K562 (cell line): ENCODE data around the gene BAG1. TPM values are rescaled to one million over a fixed set of nuclear protein-coding genes. Genes with fewer than 3 reads are reported as not detected.

Experiments
- ATAC-seq: fragments of 200-7000 bp; cut with Tn5 transposase; 3 replicates; pipeline ENCODE4 v1.9.1; 2020; ENCODE audit warnings: moderate library complexity
- BruUV-seq: library from RNA; stranded (reverse); fragments of 400-500 nt; replicated peaks from 2 replicates; lab custom pipeline; 2021; lab: Mats Ljungman, UMichigan
- CTCF ChIA-PET: fragments of 300-600 bp; formaldehyde crosslinking; extraction: SDS; loops from one replicate; lab custom pipeline; 2021; ENCODE audit warnings: low intra/inter-chr PET ratio; lab: Yijun Ruan, JAX
- POLR2A ChIA-PET: fragments of 300-600, 350-650 bp; sonication (Branson Sonifier 250); formaldehyde crosslinking; extraction: SDS; loops from one replicate; lab custom pipeline; 2021; ENCODE audit warnings: antibody characterized with exemption, inconsistent platforms; lab: Yijun Ruan, JAX
- DNase-seq, 4 experiments: peaks; one replicate each; pipeline versions ENCODE4 v3.0.0 to v3.0.0-alpha.2; 2011 to 2018; ENCODE audit warnings: low spot score in 3 of 4, mixed read lengths in 3 of 4; ENCODE audit errors: extremely low read depth in 1 of 4
- FAIRE-seq: peaks from 2 replicates; lab custom pipeline; 2011; peaks lifted over from hg19 to GRCh38; lab: Jason Lieb, UNC
- H2AFZ ChIP-seq: 2 replicates; pipeline ENCODE4 v1.6.0; 2011; ENCODE audit warnings: low read depth, low read length, control low read depth, inconsistent platforms
- H3K27ac ChIP-seq: fragments of 200-600 bp; 3 replicates; pipeline ENCODE4 v1.8.0; 2011; ENCODE audit warnings: low read depth, mild to moderate bottlenecking, control low read depth, inconsistent platforms, low read length, moderate library complexity, mixed read lengths; ENCODE audit errors: extremely low read depth
- H3K27me3 ChIP-seq, 2 experiments: fragments of 300-600 bp in 1 of 2; 2 replicates in 1 of 2; 3 replicates in 1 of 2; pipeline versions ENCODE4 v1.6.0 to v1.8.0; 2011; ENCODE audit warnings: inconsistent platforms in 2 of 2, low read length in 2 of 2, mild to moderate bottlenecking in 1 of 2, mixed read lengths in 1 of 2, moderate library complexity in 1 of 2; ENCODE audit not compliant: control insufficient read depth in 2 of 2, insufficient read depth in 2 of 2
- H3K36me3 ChIP-seq: fragments of 300-600 bp; 3 replicates; pipeline ENCODE4 v1.8.0; 2011; ENCODE audit warnings: mild to moderate bottlenecking, low read length, inconsistent platforms; ENCODE audit not compliant: control insufficient read depth, insufficient read depth
- H3K4me1 ChIP-seq, 2 experiments: fragments of 200-600 bp in 1 of 2; replicated peaks in 1 of 2; 2 replicates in 1 of 2; 3 replicates in 1 of 2; pipeline versions ENCODE4 v1.5.1 to v1.8.0; 2011; ENCODE audit warnings: inconsistent platforms in 2 of 2, low read length in 2 of 2, mild to moderate bottlenecking in 1 of 2, mixed read lengths in 1 of 2, moderate library complexity in 1 of 2; ENCODE audit not compliant: control insufficient read depth in 2 of 2, insufficient read depth in 2 of 2
- H3K4me2 ChIP-seq: 2 replicates; pipeline ENCODE4 v1.6.1; 2011; ENCODE audit warnings: low read length, control low read depth, inconsistent platforms, mixed read lengths; ENCODE audit not compliant: insufficient read depth
- H3K4me3 ChIP-seq: fragments of 200-600 bp; sonication (generic), shearing (Covaris generic); 2 replicates; pipeline ENCODE4 v1.5.1; 2016; ENCODE audit warnings: control low read depth, inconsistent platforms
- H3K79me2 ChIP-seq: fragments of 200-600 bp; 3 replicates; pipeline ENCODE4 v1.8.0; 2011; ENCODE audit warnings: low read length, inconsistent platforms; ENCODE audit not compliant: control insufficient read depth, insufficient read depth
- H3K9ac ChIP-seq, 2 experiments: 2 replicates each; pipeline versions ENCODE4 v1.6.0 to v1.6.1; 2011; ENCODE audit warnings: low read depth in 2 of 2, low read length in 2 of 2, control low read depth in 1 of 2, inconsistent platforms in 1 of 2, mild to moderate bottlenecking in 1 of 2, mixed read lengths in 1 of 2; ENCODE audit not compliant: insufficient read depth in 1 of 2
- H3K9me1 ChIP-seq: one replicate; pipeline ENCODE4 v1.6.0; 2011; ENCODE audit warnings: inconsistent platforms, mild to moderate bottlenecking, low read length, moderate library complexity; ENCODE audit not compliant: control insufficient read depth, insufficient read depth
- H3K9me3 ChIP-seq: replicated peaks from 2 replicates; pipeline ENCODE4 v1.5.1; 2011; ENCODE audit warnings: low read depth, low read length, inconsistent platforms; ENCODE audit not compliant: control insufficient read depth, insufficient read depth
- H4K20me1 ChIP-seq: replicated peaks from 2 replicates; pipeline ENCODE4 v1.6.1; 2011; ENCODE audit warnings: low read length, inconsistent platforms, mixed read lengths; ENCODE audit not compliant: control insufficient read depth, insufficient read depth
- ILK ChIP-seq: fragments of 450-650 bp; IDR thresholded peaks from 2 replicates; pipeline ENCODE4 v1.6.1; 2016; ENCODE audit warnings: missing genetic modification characterization, low read depth, mild to moderate bottlenecking, missing compliant biosample characterization, moderate library complexity, borderline replicate concordance
- MITF ChIP-seq: IDR thresholded peaks from 2 replicates; pipeline ENCODE4 v1.6.1; 2014; ENCODE audit warnings: antibody characterized with exemption
- ZNF253 ChIP-seq: fragments of 250-450 bp; sonication (Bioruptor Pico); conservative IDR thresholded peaks from 2 replicates; pipeline ENCODE4 v1.6.1; 2021; ENCODE audit warnings: mild to moderate bottlenecking
- WGBS: fragments of 100-300 bp; shearing (Covaris generic); methylation state at CpG from one replicate; pipeline ENCODE4 v1.1.6; 2016; ENCODE audit warnings: low coverage, mixed read lengths; ENCODE audit not compliant: insufficient coverage; ENCODE audit errors: missing lambda C conversion rate; 5-methylcytosine and 5-hydroxymethylcytosine counted together
- in situ Hi-C: fragments of 300-500 bp; cut with MboI; formaldehyde crosslinking; loops from 4 replicates; pipeline ENCODE4 v1.15.0; 2018; ENCODE audit warnings: inconsistent platforms, mixed read lengths
- intact Hi-C: fragments of 100-400 bp; cut with micrococcal nuclease; formaldehyde crosslinking; loops from 2 replicates; pipeline ENCODE4 v1.14.2; 2022
- polyA plus RNA-seq, 8 experiments: library from polyadenylated mRNA; depleted of rRNA in 4 of 8; stranded (reverse) in 5 of 8; unstranded in 3 of 8; fragments of >200 nt; fragmentation: Nextera tagmentation in 2 of 8; fragmentation: Illumina TruSeq in 1 of 8; extraction: Ambion mirVana in 2 of 8; extraction: Trizol in 1 of 8; gene quantifications; 2 replicates each; pipeline versions ENCODE4 v1.2.1 to v1.2.3, GENCODE V29; 2011 to 2014; ENCODE audit warnings: inconsistent platforms in 1 of 8, missing spikeins in 1 of 8
- total RNA-seq, 7 experiments: library from RNA; depleted of rRNA in 6 of 7; stranded (reverse); fragments of >200 nt in 6 of 7; fragmentation: Illumina TruSeq in 2 of 7; extraction: Trizol in 2 of 7; gene quantifications; 2 replicates each; pipeline versions ENCODE4 v1.2.1 to v1.2.3, GENCODE V29; 2011 to 2021; ENCODE audit warnings: low replicate concordance in 1 of 7

The BAG1 gene
- total and polyA plus RNA-seq, 9 of the 15 experiments (the other 6 are each of a cell fraction or from before 2014, with no cell fraction given) = 9.7 to 106 (median 56.9) TPM

- H3K4me1 ChIP-seq = no peaks in the 10 kb centered on the region; a peak in 2 of 5 replicates
- no peaks in the 10 kb centered on the region for H3K9me1 ChIP-seq
- intact Hi-C loops = no loop called here
- no peak overlapping the region for H3K4me3 ChIP-seq
- ChIA-PET POLR2A (interaction anchor here (1.4 kb wide), 1 partner anchor 16 kb away, joined by 3 read pairs; no protein-coding TSS in a partner anchor), CTCF (no interaction called here)
- no peaks in the 10 kb centered on the region for H3K79me2 ChIP-seq
- TF ChIP-seq ILK (no peak), MITF (no peak), ZNF253 (no peak)
- FAIRE-seq (no peak), ATAC-seq (no peak), DNase-seq (no peak)
- no peak overlapping the region for H3K4me2 ChIP-seq
- 0 out of 3 replicates have a peak, but pooled peaks cover 5% of the 10 kb centered on the region for H3K36me3 ChIP-seq
- no peaks in the 10 kb centered on the region for H3K27me3 ChIP-seq
- H3K9me3 ChIP-seq = no peaks in the 10 kb centered on the region
- no peak overlapping the region for H2AFZ ChIP-seq
- H3K27ac ChIP-seq = no peak overlapping the region
- in situ Hi-C loops = loop anchor here (25.0 kb wide), 2 partner anchors 684 to 859 kb away; partner anchors contain the start of genes ACO1, NDUFB6, SMIM27 and TOPORS
- BruUV-seq = no TSS peak
- WGBS = 81% methylated on average over 9 of the region's 9 CpGs
- no peaks in the 10 kb centered on the region; the same call in 1 of the 2 replicates for H4K20me1 ChIP-seq
- no peak overlapping the region for H3K9ac ChIP-seq
Measured at GRCh38 chr9:33246269-33246860, 18.1 kb downstream of the BAG1 start.
